Astrocyte of the spinal cord (primary cell): ENCODE measurements around the gene CCNT2.
"Not testable (repeated sequence)": the region's sequence is repeated elsewhere in the genome, so short reads cannot be mapped to it uniquely, and the experiment has no call there.

Experiments used
- DNase-seq: peaks from one replicate; pipeline ENCODE4 v3.0.0; 2011; ENCODE audit warnings: low read depth, low spot score
- H3K4me3 ChIP-seq: 2 replicates; pipeline ENCODE4 v1.5.1; 2011; ENCODE audit warnings: low read depth, mild to moderate bottlenecking, low read length, moderate library complexity
- CTCF ChIP-seq: IDR thresholded peaks from 2 replicates; pipeline ENCODE4 v1.5.1; 2012; ENCODE audit warnings: low read depth, mild to moderate bottlenecking, low read length, inconsistent platforms
- in situ Hi-C: cut with HindIII; loops from 2 replicates; pipeline ENCODE4 v1.10.0; 2017; ENCODE audit warnings: low sequenced_read_pairs

The CCNT2 gene

DNA sequence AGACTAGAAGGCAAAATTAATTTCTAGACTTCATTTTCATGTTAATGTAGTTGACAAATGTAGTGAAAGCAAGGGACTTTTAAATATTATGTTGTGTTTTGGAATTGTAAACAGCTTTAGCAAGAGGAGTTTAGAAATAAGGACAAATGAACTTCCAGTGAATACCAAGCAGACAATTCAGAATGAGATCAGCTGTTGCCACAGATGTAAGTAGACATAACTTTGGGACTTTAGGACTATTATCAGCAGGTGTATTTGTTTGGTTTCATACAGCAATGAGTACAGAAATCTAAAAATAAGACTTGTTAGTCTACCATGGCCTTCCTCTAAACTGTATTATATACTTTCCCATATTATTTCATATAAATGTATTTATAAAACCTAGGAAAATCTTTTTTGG lies 34.2 kb upstream of the CCNT2 start:
- no peak for TF ChIP-seq CTCF
- DNase-seq: no peak
- in situ Hi-C loops: no loop called here
- no peak overlapping the region for H3K4me3 ChIP-seq

GRCh38 chr2:134892282-134893035 lies 26.2 kb upstream of the CCNT2 start:
- in situ Hi-C loops: no loop called here
- TF ChIP-seq CTCF: no peak
- DNase-seq: no peak
- no peak overlapping the region for H3K4me3 ChIP-seq

DNA sequence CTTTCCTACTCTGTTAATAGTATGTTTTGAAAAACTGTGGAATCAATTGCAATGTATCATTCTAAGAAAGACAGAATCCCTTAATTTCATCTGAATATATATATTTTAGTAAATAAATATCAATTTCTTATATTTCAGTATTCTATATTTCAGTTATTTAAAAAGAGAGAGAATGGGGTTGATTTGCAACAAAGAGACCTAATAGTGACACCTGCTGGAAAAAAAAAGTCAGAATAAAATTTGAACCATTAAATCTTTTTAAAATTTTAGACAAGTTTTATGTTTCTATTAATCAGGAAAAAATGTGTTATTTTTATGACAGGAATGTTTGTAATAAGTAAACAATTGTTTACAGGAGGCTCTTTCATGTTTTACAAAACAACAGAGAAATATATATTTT lies 20.7 kb upstream of the CCNT2 start:
- peak; percentile 25 for DNase-seq
- in situ Hi-C loops: no loop called here
- TF ChIP-seq CTCF: peak; percentile 26
- no peak overlapping the region for H3K4me3 ChIP-seq

DNA sequence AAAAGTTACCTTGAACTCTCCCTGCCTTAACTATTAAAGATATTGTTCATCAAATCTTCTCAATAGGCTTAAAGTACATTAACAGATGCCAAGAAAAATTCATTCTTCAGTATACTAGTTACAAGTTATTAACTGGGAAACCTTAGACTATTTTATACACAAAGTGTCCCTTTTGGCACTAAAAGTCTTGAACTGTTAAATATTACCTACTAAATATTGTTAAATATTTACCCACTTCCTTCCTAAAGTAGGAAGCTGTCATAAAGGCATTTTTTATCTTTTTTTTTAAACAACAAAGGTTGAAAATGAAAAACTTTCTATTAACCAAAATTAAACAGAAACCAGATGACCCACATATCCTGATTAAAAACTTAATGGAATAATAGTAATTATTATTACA lies 19.4 kb upstream of the CCNT2 start:
- DNase-seq: no peak
- no peak for TF ChIP-seq CTCF
- in situ Hi-C loops: no loop called here
- H3K4me3 ChIP-seq: no peak overlapping the region

GRCh38 chr2:134900151-134900550 lies 18.5 kb upstream of the CCNT2 start:
- no peak for TF ChIP-seq CTCF
- in situ Hi-C loops: no loop called here

GRCh38 chr2:134903701-134904100 lies 14.9 kb upstream of the CCNT2 start:
- H3K4me3 ChIP-seq, in situ Hi-C loops, DNase-seq: not testable (repeated sequence)

More at GRCh38 chr2:134900151-134900550, 18.5 kb upstream of the CCNT2 start:
- H3K4me3 ChIP-seq: no peak overlapping the region
- DNase-seq: peak; percentile 24

DNA sequence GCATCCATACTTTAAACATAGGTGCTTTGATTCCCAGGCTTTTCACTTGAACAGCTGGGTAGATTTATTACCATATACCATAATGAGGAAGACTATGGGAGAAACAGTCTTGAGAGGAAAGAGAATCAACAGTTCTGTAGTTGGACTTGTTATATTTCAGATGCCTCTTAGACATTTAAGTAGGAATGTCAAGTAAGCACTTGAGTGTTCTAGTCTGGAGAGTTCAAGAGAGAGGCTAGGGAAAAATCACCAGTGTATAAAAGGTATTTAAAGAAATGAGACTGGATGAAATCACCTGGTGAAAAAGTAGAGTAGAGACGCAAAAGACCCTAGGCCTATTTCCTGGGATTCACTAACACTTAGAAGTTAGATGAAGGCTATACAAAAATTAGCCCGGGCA lies 13.5 kb upstream of the CCNT2 start:
- no peak for TF ChIP-seq CTCF
- in situ Hi-C loops: no loop called here
- no peak for DNase-seq
- no peak overlapping the region for H3K4me3 ChIP-seq
